Hypothalamus (tissue), 51 donors: ENCODE results near the gene PBX4.

Experiments
- DNase-seq, 51 donors: peaks; one replicate each; lab custom pipeline; 2025; lab: John Stamatoyannopoulos, UW

The PBX4 gene

GRCh38 chr19:19529783-19530422 is 88.6 kb downstream of the PBX4 start:
- no peak for DNase-seq

- DNase-seq = peak in 41 of 51 donors; percentile 12 to 76 (median 55)
These were observed 89.6 kb downstream of the PBX4 start, which contains the start of gene YJEFN3 for GRCh38 chr19:19528721-19529490. Gene YJEFN3 (plus strand): TSS chr19:19528911. CDS start chr19:19528933, 22 bp downstream.

GRCh38 chr19:19527674-19528625 is 90.5 kb downstream of the PBX4 start:
- no peak for DNase-seq

DNA sequence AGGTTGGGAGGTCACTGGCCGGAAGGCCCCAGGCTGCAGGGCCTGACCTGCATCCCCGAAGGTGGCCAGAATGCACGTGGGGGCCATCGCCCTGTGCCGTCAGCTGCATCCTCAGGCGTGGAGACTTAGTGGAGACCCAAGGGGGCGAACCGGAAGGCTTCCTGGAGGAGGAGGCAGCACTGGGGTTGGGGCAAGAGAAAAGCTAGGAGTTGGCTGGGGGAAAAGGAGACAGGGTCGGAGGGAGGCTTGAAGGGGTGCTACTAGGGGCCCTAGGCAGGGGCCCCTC is 91.2 kb downstream of the PBX4 start:
- DNase-seq = no peak

- DNase-seq = peak in 16 of 51 donors; percentile 4 to 63 (median 20)
These were observed 91.7 kb downstream of the PBX4 start for GRCh38 chr19:19526581-19527370.

DNA sequence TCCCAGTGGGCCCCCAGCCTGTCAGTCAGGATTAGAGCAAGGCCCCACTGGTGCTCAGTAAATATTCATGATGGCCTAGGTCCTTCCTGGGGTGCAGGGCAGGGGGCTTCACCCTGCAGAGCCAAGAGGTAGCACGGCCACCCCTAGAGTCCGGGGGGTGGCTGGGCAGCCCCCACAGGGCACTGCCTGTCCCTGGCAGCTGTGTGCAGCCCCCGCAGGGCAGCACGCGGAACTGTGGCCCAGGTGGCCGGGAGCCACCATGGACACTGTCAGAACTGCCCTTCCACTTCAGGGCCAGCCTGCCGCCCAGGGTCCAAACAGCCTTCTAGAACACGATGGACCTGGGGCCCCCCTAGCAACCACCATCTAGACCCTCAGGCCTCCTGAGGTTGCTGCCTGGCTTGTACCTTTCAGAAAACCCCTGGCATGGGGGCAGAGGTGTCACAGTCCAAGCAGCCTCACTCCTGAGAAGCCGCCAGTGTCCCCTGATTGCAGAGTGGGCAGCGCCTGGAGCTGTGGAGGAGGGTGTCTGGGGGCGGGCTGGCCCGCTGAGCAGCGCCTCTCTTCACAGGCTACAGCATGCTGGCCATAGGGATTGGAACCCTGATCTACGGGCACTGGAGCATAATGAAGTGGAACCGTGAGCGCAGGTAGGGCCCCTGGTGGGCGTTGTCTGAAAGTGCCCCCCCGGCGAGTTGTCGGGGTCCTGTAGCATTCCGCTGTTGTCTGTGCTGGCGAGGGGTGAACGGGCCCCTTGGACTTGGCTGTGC is 92.7 kb downstream of the PBX4 start:
- no peak for DNase-seq

DNA sequence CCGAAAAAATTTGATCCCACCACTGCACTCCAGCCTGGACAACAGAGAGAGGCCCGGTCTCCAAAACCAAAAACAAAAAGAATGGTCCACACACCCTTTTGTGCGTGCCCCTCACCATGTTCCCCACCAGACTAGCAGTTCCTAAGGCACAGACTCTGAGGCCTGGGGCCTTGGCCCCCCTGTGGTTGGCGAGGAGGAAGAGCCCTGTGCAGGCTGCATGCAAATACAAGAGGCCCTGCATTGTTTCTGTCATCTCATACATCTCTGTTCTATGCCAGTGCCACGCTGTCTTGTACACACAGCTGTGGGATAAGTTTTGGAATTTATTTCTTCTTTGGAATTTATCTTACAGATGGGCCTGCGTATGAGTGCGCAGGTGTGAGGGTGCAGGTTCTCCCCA is 94.4 kb downstream of the PBX4 start:
- no peak for DNase-seq

- no peak for DNase-seq
These were observed 95.3 kb downstream of the PBX4 start for GRCh38 chr19:19523177-19523576.

DNA sequence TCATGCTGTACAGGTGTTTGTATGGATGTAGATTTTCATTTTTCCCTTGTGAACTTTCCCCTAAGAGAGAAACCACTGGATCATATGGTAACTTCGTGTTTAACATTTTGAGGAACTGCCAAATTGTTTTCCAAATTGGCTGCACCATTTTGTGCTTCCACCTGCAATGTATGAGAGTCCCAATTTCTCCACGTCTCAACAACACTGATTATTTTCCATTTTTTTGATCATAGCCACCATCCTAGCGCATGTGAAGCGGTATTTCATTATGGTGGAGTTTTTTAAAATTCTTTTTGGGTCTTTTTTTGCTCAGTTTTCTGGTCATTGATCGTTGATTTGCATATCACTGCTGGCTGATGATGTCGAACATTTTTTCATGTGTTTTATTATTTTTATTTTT is 97.5 kb downstream of the PBX4 start:
- no peak for DNase-seq

DNA sequence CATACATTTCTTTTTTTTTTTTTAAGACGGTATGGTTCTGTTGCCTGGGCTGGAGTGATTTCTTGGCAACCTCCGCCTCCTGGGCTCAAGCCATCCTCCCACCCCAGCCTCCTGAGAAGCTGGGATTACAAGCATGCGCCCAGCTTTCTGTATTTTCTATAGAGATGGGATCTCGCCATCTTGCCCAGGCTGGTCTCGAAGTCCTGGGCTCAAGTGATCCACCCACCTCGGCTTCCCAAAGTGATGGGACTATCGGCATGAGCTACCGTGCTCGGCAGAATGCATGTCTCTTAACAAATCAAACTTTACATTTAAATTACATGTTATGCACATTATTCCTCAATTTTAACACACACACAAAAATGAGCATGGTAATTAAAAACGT is 101.3 kb downstream of the PBX4 start:
- no peak for DNase-seq

GRCh38 chr19:19515642-19516519 is 102.6 kb downstream of the PBX4 start, which contains the start of gene NDUFA13:
Gene NDUFA13 (plus strand): TSS chr19:19516225. CDS start chr19:19516239, 14 bp downstream.
- DNase-seq = peak; percentile 52 to 94 (median 83)

- DNase-seq = no peak
These were observed 103.4 kb downstream of the PBX4 start, which contains the start of gene TSSK6 for GRCh38 chr19:19514881-19515641. Gene TSSK6 (minus strand): TSS chr19:19515548. CDS start chr19:19515427, 121 bp downstream.

DNA sequence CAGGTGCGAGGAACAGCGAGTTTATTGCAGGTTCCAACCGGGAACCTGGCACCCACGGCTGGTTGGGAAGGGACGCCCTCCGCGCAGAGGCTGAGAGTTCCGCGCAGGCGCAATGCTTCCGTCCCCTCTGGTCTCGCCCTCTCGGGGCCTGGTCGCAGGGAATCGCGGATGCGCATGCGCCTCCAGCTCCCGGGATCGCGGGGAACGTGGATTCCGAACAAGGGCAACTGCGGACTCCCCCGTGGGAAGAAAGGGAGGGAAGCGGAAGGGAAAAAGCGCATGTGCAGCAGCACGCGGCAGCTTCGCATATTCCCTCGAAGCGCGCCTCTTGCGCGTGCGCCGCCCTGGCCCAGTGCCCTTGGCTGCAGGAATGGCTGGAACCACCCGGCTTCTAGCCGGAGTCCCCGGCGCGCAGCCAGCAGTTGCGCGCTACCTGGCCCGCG is 104.3 kb downstream of the PBX4 start:
- peak in 18 of 51 donors; percentile 4 to 51 (median 27) for DNase-seq

DNA sequence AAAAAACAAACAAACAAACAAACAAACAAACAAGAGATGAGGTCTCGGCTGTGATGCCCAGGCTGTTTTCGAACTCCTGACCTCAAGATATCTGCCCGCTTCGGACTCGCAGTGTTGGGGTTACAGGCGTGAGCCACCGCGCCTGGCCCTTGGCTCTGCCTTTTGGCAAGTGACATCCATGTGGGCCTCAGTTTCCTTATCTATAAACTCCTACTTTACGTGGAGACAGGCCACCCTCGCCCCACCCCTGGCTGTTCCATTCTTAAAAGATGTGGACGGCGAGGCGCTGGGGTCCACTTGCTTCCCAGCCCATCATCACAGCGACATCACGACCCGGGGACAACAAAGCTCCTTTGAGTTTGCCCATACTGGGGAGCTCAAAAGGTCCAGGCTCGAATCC is 104.8 kb downstream of the PBX4 start:
- DNase-seq = no peak
